T-helper 2 cell (primary cell): ENCODE measurements around the gene ZNF366.
A peak's percentile ranks its signal among the peaks of the same experiment; 100 is the strongest.

ENCODE experiments used
- DNase-seq, 5 experiments: peaks; one replicate each; pipeline versions ENCODE4 v3.0.0 to v3.0.0-alpha.2; 2012 to 2022
- total RNA-seq, 2 donors: gene quantifications; one replicate each; lab custom pipeline; 2026; lab: John Stamatoyannopoulos, UW

The ZNF366 gene, protein sequence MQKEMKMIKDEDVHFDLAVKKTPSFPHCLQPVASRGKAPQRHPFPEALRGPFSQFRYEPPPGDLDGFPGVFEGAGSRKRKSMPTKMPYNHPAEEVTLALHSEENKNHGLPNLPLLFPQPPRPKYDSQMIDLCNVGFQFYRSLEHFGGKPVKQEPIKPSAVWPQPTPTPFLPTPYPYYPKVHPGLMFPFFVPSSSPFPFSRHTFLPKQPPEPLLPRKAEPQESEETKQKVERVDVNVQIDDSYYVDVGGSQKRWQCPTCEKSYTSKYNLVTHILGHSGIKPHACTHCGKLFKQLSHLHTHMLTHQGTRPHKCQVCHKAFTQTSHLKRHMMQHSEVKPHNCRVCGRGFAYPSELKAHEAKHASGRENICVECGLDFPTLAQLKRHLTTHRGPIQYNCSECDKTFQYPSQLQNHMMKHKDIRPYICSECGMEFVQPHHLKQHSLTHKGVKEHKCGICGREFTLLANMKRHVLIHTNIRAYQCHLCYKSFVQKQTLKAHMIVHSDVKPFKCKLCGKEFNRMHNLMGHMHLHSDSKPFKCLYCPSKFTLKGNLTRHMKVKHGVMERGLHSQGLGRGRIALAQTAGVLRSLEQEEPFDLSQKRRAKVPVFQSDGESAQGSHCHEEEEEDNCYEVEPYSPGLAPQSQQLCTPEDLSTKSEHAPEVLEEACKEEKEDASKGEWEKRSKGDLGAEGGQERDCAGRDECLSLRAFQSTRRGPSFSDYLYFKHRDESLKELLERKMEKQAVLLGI
- 0 reads per million in 2 donors for total RNA-seq

- DNase-seq: no peak
Observed at GRCh38 chr5:72507231-72507906, at the start of gene ZNF366. TSS of gene ZNF366 (minus strand) at chr5:72507410. CDS start at chr5:72461496, 45,914 bp downstream.

DNA sequence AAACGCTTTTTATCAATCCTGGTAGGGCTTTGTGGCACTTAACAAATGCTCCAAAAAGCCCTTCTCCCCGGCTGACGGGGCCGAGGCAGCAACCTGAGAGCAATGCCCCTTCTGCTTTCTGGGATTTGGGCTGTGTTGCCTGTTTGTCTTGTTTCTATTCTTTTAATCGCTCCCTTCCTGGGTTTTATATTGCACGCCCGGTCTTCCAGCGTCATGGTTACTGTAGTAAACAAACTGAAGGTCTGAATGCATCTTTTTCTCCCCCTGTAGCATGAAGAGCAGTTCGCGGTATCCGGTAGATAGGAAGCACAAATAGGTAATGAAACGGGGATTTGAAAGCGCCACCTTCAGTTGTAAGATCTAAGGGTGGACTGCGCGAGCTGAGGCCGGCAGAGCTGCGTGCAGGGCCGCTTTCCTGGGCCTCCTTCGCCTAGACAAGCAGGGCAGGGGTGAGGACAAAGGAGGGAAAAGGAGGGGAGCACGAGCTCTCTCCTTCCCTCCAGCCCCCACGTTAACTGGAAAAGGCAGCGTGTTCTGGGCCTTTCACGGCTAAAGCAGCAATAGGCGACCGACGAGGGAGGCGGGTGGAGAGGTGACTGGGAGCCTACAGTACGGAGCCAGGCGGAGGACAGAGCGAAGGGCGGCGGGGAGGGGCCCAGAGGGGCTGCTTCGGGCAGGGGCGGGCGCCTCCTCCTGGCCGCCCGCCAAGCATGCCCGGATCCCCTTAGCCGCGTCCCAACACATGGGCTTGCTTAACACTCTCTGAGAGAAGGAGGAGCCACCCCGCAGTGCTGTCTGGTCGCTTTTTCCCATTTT lies 49.3 kb upstream of the ZNF366 start:
- peak in 1 of 5 experiments; percentile 32 for DNase-seq

DNA sequence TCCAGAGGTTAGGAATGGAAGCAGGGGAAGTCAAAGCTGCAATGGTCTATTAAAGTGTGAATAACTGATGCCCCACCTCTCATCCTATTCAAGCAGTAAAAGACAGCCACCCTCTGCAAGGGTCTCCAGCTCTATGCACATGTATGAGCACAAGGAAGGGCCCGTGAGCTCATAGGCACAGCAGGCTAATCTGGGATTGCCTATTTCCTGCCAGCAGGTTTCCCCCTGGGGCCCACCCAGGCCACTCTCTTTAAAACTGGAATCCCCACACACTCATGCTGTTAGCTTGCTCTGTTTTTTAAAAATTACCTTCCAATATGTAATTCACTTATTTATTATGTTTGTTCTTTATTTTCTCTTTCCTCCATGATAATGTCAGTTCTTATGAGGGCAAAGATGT lies 48.7 kb upstream of the ZNF366 start:
- no peak for DNase-seq

- no peak for DNase-seq
Observed at GRCh38 chr5:72554897-72555296, 47.7 kb upstream of the ZNF366 start.

DNA sequence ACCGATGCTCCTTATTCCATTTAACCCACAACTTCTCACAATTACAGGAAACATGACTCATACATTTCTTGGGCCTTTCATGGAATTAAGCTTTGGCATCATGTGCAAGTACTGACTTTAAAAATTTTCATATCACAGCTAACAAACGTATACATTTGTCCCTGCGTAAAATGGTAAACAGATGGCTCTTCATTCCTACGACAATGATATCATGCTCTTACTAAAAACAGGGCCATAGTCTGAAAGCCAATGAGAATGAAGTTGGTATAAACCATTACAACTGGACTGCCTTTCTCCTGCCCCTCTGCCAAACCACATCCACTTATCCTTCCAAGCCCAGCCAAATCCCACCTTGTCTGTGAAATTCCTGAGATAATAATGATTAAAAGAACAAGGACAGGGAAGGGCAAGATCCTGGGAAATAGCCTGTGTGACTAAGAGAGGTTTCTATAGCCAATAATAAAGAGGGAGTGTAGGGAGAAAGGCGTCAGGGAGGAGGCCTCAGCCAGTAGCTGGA lies 44.9 kb upstream of the ZNF366 start:
- DNase-seq: no peak

- DNase-seq: no peak
Observed at GRCh38 chr5:72550595-72550994, 43.4 kb upstream of the ZNF366 start.

- DNase-seq: no peak
Observed at GRCh38 chr5:72543811-72544210, 36.6 kb upstream of the ZNF366 start.

DNA sequence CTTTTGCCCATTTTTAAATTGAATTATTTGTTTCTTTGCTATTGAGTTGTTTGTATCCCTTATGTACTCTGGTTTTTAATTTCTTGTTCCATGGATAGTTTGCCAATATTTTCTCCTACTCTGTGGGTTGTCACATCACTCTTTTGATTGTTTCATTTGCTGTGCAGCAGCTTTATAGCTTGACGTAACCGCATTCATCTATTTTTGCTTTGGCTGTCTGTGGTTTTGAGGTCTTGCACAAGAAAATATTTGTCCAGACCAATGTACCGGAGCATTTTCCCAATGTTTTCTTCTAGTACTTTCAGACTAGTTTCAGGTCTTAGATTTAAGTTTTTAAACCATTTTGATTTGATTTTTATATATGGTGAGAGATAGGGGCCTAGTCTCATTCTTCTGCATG lies 36.2 kb upstream of the ZNF366 start:
- no peak for DNase-seq

DNA sequence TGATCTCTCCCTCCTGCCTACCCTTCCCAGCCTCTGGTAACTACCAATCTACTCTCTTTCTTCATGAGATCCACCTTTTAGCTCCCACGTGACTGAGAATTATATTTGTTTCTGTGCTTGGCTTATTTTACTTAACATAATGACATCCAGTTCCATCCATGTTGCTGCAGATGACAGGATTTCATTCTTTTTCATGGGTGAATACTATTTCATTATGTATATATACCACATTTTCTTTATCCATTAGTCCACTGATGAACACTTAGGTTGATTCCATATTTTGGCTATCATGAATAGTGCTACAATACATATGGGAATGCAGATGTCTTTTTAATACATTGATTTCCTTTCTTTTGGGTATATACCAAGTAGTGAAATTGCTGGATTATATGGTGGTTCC lies 35.5 kb upstream of the ZNF366 start:
- DNase-seq: no peak

DNA sequence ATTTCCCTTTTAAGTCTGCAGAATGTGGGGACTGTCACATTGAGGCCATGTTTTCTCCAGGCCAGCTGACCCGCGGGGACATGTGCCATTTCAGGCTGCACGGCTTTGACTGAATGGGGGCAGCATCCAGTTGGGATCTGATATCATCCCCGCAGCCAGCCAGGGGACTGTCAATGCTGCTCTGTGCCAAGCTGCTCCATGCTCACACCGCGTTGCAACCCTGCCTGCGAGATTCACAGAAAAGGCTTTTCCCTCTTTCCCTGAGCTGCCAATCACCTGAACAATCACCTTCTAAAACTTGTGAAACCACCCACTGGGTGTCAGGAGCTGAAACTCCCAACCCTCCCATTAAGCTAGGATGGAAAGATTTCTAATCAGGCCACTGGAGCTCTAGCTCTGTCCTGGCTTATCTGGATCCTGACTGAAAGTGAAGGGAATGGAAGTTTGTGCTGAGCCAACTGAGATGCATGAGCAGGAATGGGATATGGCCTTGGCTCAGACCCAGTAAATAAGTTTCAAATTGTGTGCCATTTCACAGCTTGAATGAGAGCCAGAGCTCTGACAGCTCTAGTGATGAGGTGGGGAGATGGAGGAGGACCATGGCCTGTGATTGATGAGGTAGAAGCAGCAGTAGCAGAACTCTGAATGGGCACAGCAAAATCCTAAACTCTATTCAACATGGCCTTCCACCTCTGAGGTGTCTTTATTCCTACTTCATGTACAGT lies 34.5 kb upstream of the ZNF366 start:
- DNase-seq: no peak

DNA sequence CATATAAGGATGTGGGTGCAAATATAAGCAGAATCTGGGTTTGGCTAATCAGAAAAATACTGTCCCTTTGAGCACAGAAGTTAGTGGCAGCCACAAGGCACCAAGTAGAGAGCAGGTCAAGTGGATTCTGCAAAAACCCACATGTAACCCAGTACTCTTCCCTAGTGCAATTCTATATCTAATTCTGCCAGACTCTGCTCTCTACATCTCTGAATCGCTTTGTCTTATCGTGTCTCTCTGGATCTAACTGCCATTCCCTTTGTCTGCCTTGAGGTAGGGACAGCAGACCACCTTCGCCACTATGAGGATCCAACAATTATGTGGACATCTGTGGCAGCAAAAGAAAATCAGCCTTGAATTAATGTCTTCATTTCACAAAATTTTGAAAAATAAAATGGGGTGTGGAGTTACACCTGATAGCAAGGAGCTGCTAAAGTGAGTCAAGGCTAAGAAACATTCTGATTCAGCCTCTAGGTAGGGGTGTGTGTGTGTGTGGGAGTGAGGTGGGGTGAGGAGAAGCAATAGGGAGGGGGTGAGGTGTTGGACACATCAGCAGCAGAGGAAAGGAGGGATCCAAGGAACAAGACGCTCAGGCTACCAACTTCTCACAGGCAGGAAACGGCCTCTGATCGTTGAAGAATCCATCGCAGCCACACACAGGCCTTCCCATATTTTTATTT lies 33.7 kb upstream of the ZNF366 start:
- no peak for DNase-seq

DNA sequence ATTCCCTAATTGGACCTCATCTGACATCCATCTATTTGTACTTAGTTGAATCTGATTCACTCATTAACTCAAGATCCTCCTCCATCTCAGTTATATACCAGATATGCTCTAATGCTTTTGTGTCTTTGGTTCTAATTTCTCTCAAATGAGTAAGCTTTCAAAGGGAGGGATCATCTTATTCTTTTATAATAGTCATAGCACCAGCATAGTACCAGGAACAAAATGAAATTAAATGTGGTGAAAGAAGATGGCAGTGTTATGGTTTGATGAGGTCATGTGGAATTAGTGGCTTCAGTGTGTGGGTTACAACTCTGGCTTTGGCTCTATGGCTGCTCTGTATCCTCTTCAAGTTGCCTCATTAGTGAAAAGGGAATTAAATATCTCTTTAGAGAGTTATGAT lies 32.5 kb upstream of the ZNF366 start:
- DNase-seq: no peak

- no peak for DNase-seq
Observed at GRCh38 chr5:72539038-72539437, 31.8 kb upstream of the ZNF366 start.

GRCh38 chr5:72537166-72537565 lies 30.0 kb upstream of the ZNF366 start:
- no peak for DNase-seq

- DNase-seq: no peak
Observed at GRCh38 chr5:72531496-72532190, 24.4 kb upstream of the ZNF366 start.

- no peak for DNase-seq
Observed at GRCh38 chr5:72530196-72530595, 23.0 kb upstream of the ZNF366 start.

DNA sequence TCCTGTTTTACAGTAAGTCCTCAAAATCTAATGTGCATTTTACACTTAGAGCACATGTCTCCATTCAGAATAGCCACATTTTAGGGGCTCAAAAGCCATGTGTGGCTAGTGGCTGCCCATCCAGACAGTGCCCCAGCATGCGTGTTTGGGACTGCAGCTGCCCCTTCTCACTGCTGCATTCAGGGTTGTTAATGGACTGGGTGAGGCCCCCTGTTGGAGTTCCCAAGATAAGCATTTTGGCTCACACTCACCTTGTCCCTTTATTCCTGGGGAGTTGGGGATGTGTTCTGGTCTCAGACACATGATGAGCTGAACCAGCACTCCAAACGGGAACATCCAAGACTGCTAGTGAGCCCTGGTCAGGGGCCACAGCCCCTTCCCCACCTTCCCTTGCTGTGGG lies 22.2 kb upstream of the ZNF366 start:
- no peak for DNase-seq

- DNase-seq: no peak
Observed at GRCh38 chr5:72525816-72526215, 18.6 kb upstream of the ZNF366 start.

DNA sequence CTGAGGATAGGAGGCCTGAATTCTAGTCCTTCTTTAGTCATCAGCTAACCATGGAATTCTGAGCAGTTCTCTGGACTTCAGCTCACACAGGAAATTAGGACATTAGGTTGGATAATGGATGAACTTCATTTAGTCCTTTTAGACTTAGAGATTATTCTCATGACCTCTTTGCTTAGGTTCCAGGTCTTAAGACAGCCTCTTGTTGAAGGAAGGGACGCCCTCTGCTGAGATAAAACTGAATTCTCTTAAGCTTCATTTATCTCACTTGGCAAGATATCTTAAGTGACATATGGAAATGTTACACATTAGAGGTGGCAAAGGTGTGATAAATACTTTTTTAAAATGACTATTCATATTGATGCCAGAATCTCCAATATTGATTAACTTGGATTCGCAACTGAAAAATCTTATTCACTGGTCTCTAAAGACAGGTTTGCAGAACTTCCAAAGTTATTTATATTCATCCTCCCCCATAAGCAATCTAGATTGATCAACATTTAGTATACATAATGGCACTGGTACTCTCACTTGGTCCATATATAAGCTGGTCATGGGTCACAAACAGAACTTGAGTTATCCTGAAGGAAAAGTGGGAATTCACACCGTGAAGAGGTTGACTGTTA lies 16.9 kb upstream of the ZNF366 start:
- peak in 1 of 5 experiments; percentile 28 for DNase-seq

GRCh38 chr5:72522607-72523006 lies 15.4 kb upstream of the ZNF366 start:
- DNase-seq: no peak
